ENCODE results near the gene EMID1.

The EMID1 gene

GRCh38 chr22:29254286-29254660, 48.6 kb downstream of the EMID1 start:
- ATAC-seq (replicated peaks; ENCODE audit: extremely low read depth, poor library complexity, severe bottlenecking), result no peak
- H3K4me1 Mint-ChIP-seq, result no peaks in the 10 kb centered on the region

GRCh38 chr22:29255064-29255621, 49.4 kb downstream of the EMID1 start:
- ATAC-seq (replicated peaks; ENCODE audit: extremely low read depth, poor library complexity, severe bottlenecking) (no peak), DNase-seq (ENCODE audit: low spot score in 2 of 2) (no peak)
- Mint-ChIP-seq H3K9me3 (no peaks in the 10 kb centered on the region), H3K4me3 (no peak overlapping the region), H3K27me3 (no peaks in the 10 kb centered on the region), H3K36me3 (ENCODE audit: insufficient read depth) (peaks cover 4% of the 10 kb centered on the region), H3K27ac (ENCODE audit: low read depth) (no peak overlapping the region), H3K4me1 (no peaks in the 10 kb centered on the region)

More at GRCh38 chr22:29254286-29254660, 48.6 kb downstream of the EMID1 start:
- H3K36me3 Mint-ChIP-seq (ENCODE audit: insufficient read depth), result peaks cover 2% of the 10 kb centered on the region
- H3K9me3 Mint-ChIP-seq, result no peaks in the 10 kb centered on the region
- H3K27ac Mint-ChIP-seq (ENCODE audit: low read depth), result no peak overlapping the region
- no peak for DNase-seq (ENCODE audit: low spot score in 2 of 2)
- no peaks in the 10 kb centered on the region for H3K27me3 Mint-ChIP-seq
- H3K4me3 Mint-ChIP-seq, result no peak overlapping the region

- Mint-ChIP-seq H3K36me3 (ENCODE audit: insufficient read depth) (peaks cover 4% of the 10 kb centered on the region), H3K9me3 (no peaks in the 10 kb centered on the region), H3K4me1 (no peaks in the 10 kb centered on the region), H3K27ac (ENCODE audit: low read depth) (no peak overlapping the region), H3K4me3 (no peak overlapping the region), H3K27me3 (no peaks in the 10 kb centered on the region)
- DNase-seq (ENCODE audit: low spot score in 2 of 2) (no peak), ATAC-seq (replicated peaks; ENCODE audit: extremely low read depth, poor library complexity, severe bottlenecking) (no peak)
Observed at GRCh38 chr22:29256606-29257325, 51.1 kb downstream of the EMID1 start.

- ATAC-seq (replicated peaks; ENCODE audit: extremely low read depth, poor library complexity, severe bottlenecking), result no peak
- H3K4me1 Mint-ChIP-seq, result no peaks in the 10 kb centered on the region
- no peak for DNase-seq (ENCODE audit: low spot score in 2 of 2)
- H3K27ac Mint-ChIP-seq (ENCODE audit: low read depth), result no peak overlapping the region
- no peaks in the 10 kb centered on the region for H3K27me3 Mint-ChIP-seq
- H3K9me3 Mint-ChIP-seq, result no peaks in the 10 kb centered on the region
- H3K4me3 Mint-ChIP-seq, result no peak overlapping the region
- peaks cover 4% of the 10 kb centered on the region for H3K36me3 Mint-ChIP-seq (ENCODE audit: insufficient read depth)
Observed at GRCh38 chr22:29257751-29258181, 52.1 kb downstream of the EMID1 start.

- no peak for DNase-seq (ENCODE audit: low spot score in 2 of 2)
- H3K27ac Mint-ChIP-seq (ENCODE audit: low read depth), result no peak overlapping the region
Observed at GRCh38 chr22:29258407-29259252, 52.9 kb downstream of the EMID1 start.

GRCh38 chr22:29259253-29259899, 53.7 kb downstream of the EMID1 start:
- ATAC-seq (replicated peaks; ENCODE audit: extremely low read depth, poor library complexity, severe bottlenecking), result no peak
- Mint-ChIP-seq H3K4me3 (no peak overlapping the region), H3K36me3 (ENCODE audit: insufficient read depth) (peaks cover 5% of the 10 kb centered on the region), H3K27ac (ENCODE audit: low read depth) (no peak overlapping the region), H3K9me3 (no peaks in the 10 kb centered on the region), H3K4me1 (no peaks in the 10 kb centered on the region), H3K27me3 (no peaks in the 10 kb centered on the region)
- DNase-seq (ENCODE audit: low spot score in 2 of 2), result no peak

More at GRCh38 chr22:29258407-29259252, 52.9 kb downstream of the EMID1 start:
- H3K27me3 Mint-ChIP-seq, result no peaks in the 10 kb centered on the region
- peaks cover 7% of the 10 kb centered on the region for H3K36me3 Mint-ChIP-seq (ENCODE audit: insufficient read depth)
- H3K4me1 Mint-ChIP-seq, result no peaks in the 10 kb centered on the region
- H3K4me3 Mint-ChIP-seq, result no peak overlapping the region
- H3K9me3 Mint-ChIP-seq, result no peaks in the 10 kb centered on the region
- no peak for ATAC-seq (replicated peaks; ENCODE audit: extremely low read depth, poor library complexity, severe bottlenecking)

GRCh38 chr22:29260031-29260560, 54.4 kb downstream of the EMID1 start:
- no peaks in the 10 kb centered on the region for H3K4me1 Mint-ChIP-seq
- H3K27me3 Mint-ChIP-seq, result no peaks in the 10 kb centered on the region
- H3K9me3 Mint-ChIP-seq, result no peaks in the 10 kb centered on the region
- DNase-seq (ENCODE audit: low spot score in 2 of 2), result no peak
- no peak for ATAC-seq (replicated peaks; ENCODE audit: extremely low read depth, poor library complexity, severe bottlenecking)
- no peak overlapping the region for H3K27ac Mint-ChIP-seq (ENCODE audit: low read depth)
- peaks cover 7% of the 10 kb centered on the region for H3K36me3 Mint-ChIP-seq (ENCODE audit: insufficient read depth)
- no peak overlapping the region for H3K4me3 Mint-ChIP-seq

GRCh38 chr22:29260601-29261315, 55.1 kb downstream of the EMID1 start:
- Mint-ChIP-seq H3K4me3 (no peak overlapping the region), H3K36me3 (ENCODE audit: insufficient read depth) (peaks cover 7% of the 10 kb centered on the region), H3K27me3 (no peaks in the 10 kb centered on the region), H3K27ac (ENCODE audit: low read depth) (no peak overlapping the region), H3K4me1 (no peaks in the 10 kb centered on the region), H3K9me3 (no peaks in the 10 kb centered on the region)
- no peak for ATAC-seq (replicated peaks; ENCODE audit: extremely low read depth, poor library complexity, severe bottlenecking)
- no peak for DNase-seq (ENCODE audit: low spot score in 2 of 2)

- H3K4me1 Mint-ChIP-seq, result peaks cover 22% of the 10 kb centered on the region
- ATAC-seq (replicated peaks; ENCODE audit: extremely low read depth, poor library complexity, severe bottlenecking) (no peak), DNase-seq (ENCODE audit: low spot score in 2 of 2) (no peak)
- H3K9me3 Mint-ChIP-seq, result no peaks in the 10 kb centered on the region
- H3K4me3 Mint-ChIP-seq, result no peak overlapping the region
- H3K27me3 Mint-ChIP-seq, result no peaks in the 10 kb centered on the region
- H3K36me3 Mint-ChIP-seq (ENCODE audit: insufficient read depth), result peaks cover 19% of the 10 kb centered on the region
- no peak overlapping the region for H3K27ac Mint-ChIP-seq (ENCODE audit: low read depth)
Observed at GRCh38 chr22:29263791-29264276, 58.1 kb downstream of the EMID1 start.

GRCh38 chr22:29265305-29265704, 59.6 kb downstream of the EMID1 start:
- Mint-ChIP-seq H3K36me3 (ENCODE audit: insufficient read depth) (peaks cover 22% of the 10 kb centered on the region), H3K4me3 (no peak overlapping the region), H3K4me1 (peaks cover 36% of the 10 kb centered on the region), H3K9me3 (no peaks in the 10 kb centered on the region), H3K27me3 (no peaks in the 10 kb centered on the region), H3K27ac (ENCODE audit: low read depth) (no peak overlapping the region)
- no peak for DNase-seq (ENCODE audit: low spot score in 2 of 2)
- no peak for ATAC-seq (replicated peaks; ENCODE audit: extremely low read depth, poor library complexity, severe bottlenecking)

GRCh38 chr22:29265929-29266328, 60.2 kb downstream of the EMID1 start:
- no peak overlapping the region for H3K27ac Mint-ChIP-seq (ENCODE audit: low read depth)
- DNase-seq (ENCODE audit: low spot score in 2 of 2) (no peak), ATAC-seq (replicated peaks; ENCODE audit: extremely low read depth, poor library complexity, severe bottlenecking) (no peak)
- H3K4me1 Mint-ChIP-seq, result peaks cover 42% of the 10 kb centered on the region
- H3K27me3 Mint-ChIP-seq, result no peaks in the 10 kb centered on the region
- H3K9me3 Mint-ChIP-seq, result no peaks in the 10 kb centered on the region
- peaks cover 26% of the 10 kb centered on the region for H3K36me3 Mint-ChIP-seq (ENCODE audit: insufficient read depth)
- no peak overlapping the region for H3K4me3 Mint-ChIP-seq

Measured in central memory CD8-positive, alpha-beta T cell (primary cell).